HEK293T (cell line): ENCODE results near the gene INKA2.

Experiments used
- ARNT ChIP-seq: fragments of 450-650 bp; IDR thresholded peaks from 2 replicates; pipeline ENCODE4 v1.6.1; 2017; ENCODE audit warnings: mild to moderate bottlenecking
- FOXM1 ChIP-seq: fragments of 450-650 bp; IDR thresholded peaks from 2 replicates; pipeline ENCODE4 v1.6.1; 2017; ENCODE audit warnings: mild to moderate bottlenecking, borderline replicate concordance
- SUZ12 ChIP-seq: fragments of 450-650 bp; IDR thresholded peaks from 2 replicates; pipeline ENCODE4 v1.6.1; 2016; ENCODE audit warnings: mild to moderate bottlenecking
- TARDBP ChIP-seq: fragments of 450-650 bp; IDR thresholded peaks from 2 replicates; pipeline ENCODE4 v1.6.1; 2016

- TF ChIP-seq SUZ12, result no peak
- no peak for TF ChIP-seq FOXM1
- no peak for TF ChIP-seq ARNT
- no peak for TF ChIP-seq TARDBP
Measured at GRCh38 chr1:111699268-111699667, 39.9 kb downstream of the INKA2 start.
